KMS-11 (cell line): ENCODE data around the gene NYNRIN.
A peak's percentile ranks its signal among the peaks of the same experiment; 100 is the strongest.

ENCODE experiments used
- H2AFZ ChIP-seq: fragments of 200-600 bp; sonication (generic); 2 replicates; pipeline ENCODE4 v1.6.1; 2016; ENCODE audit warnings: antibody characterized with exemption, mixed run types, low read depth
- H3K27ac ChIP-seq: fragments of 200-600 bp; sonication (generic); 2 replicates; pipeline ENCODE4 v1.6.1; 2016; ENCODE audit warnings: mild to moderate bottlenecking, mixed run types
- H3K27me3 ChIP-seq: fragments of 200-600 bp; sonication (generic); 2 replicates; pipeline ENCODE4 v1.6.1; 2017; ENCODE audit warnings: mild to moderate bottlenecking, low read depth, mixed run types, moderate library complexity; ENCODE audit not compliant: insufficient read depth
- H3K36me3 ChIP-seq: fragments of 200-600 bp; sonication (generic); 2 replicates; pipeline ENCODE4 v1.6.1; 2017; ENCODE audit warnings: mild to moderate bottlenecking, mixed run types; ENCODE audit not compliant: insufficient read depth
- H3K4me1 ChIP-seq: fragments of 200-600 bp; sonication (generic); 2 replicates; pipeline ENCODE4 v1.6.1; 2016; ENCODE audit warnings: mild to moderate bottlenecking, low read depth, mixed run types; ENCODE audit not compliant: poor library complexity, severe bottlenecking
- H3K4me2 ChIP-seq: fragments of 200-600 bp; sonication (generic); 2 replicates; pipeline ENCODE4 v1.7.0; 2016; ENCODE audit warnings: mild to moderate bottlenecking, mixed run types
- H3K4me3 ChIP-seq: fragments of 200-600 bp; sonication (generic); IDR thresholded peaks from 2 replicates; pipeline ENCODE4 v1.6.1; 2017; ENCODE audit warnings: low read depth, low read length, mixed read lengths; ENCODE audit not compliant: insufficient read depth
- H3K79me2 ChIP-seq: fragments of 200-600 bp; sonication (generic); 2 replicates; pipeline ENCODE4 v1.6.1; 2016; ENCODE audit warnings: low read depth, mixed run types; ENCODE audit not compliant: insufficient read depth
- H3K9ac ChIP-seq: fragments of 200-600 bp; sonication (generic); 2 replicates; pipeline ENCODE4 v1.6.1; 2016; ENCODE audit warnings: mild to moderate bottlenecking, mixed run types
- H4K20me1 ChIP-seq: fragments of 200-600 bp; sonication (generic); 2 replicates; pipeline ENCODE4 v1.6.1; 2016; ENCODE audit warnings: mild to moderate bottlenecking, mixed run types; ENCODE audit not compliant: insufficient read depth
- CTCF ChIP-seq: fragments of 200-600 bp; sonication (generic); conservative IDR thresholded peaks from 2 replicates; pipeline ENCODE4 v1.6.1; 2017; ENCODE audit warnings: low read depth, mild to moderate bottlenecking, antibody characterized with exemption, low read length, moderate library complexity, mixed read lengths

The NYNRIN gene

GRCh38 chr14:24409192-24409591, 10.4 kb downstream of the NYNRIN start:
- TF ChIP-seq CTCF = no peak
- Histone ChIP-seq H3K4me3 (no peak overlapping the region), H3K36me3 (no peaks in the 10 kb centered on the region), H2AFZ (no peak overlapping the region), H3K4me2 (no peak overlapping the region), H3K79me2 (no peaks in the 10 kb centered on the region), H3K27ac (no peak overlapping the region), H3K27me3 (no peaks in the 10 kb centered on the region), H3K9ac (no peak overlapping the region), H3K4me1 (no peaks in the 10 kb centered on the region), H4K20me1 (no peaks in the 10 kb centered on the region)

DNA sequence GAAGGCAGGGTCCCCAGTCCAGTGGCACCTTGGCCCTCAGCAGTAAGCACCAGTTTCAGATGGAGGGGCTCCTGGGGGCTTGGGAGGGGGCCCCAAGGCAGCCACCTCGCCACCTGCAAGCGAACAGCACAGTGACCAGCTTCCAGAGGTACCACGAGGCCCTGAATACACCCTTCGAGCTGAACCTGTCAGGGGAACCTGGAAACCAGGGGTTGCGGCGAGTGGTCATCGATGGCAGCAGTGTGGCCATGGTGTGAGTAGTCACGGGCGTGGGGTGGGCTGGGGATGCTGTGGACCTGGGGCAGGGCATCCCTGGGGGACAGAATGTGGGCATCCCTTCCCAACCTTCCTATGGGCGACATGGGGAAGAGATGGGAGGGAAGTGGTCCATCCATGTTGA, 11.2 kb downstream of the NYNRIN start:
- no peak overlapping the region for H3K9ac ChIP-seq
- no peak overlapping the region for H2AFZ ChIP-seq
- H3K27ac ChIP-seq = no peak overlapping the region
- no peak overlapping the region for H3K4me3 ChIP-seq
- H3K27me3 ChIP-seq = no peaks in the 10 kb centered on the region
- H3K4me1 ChIP-seq = no peaks in the 10 kb centered on the region
- no peaks in the 10 kb centered on the region for H3K79me2 ChIP-seq
- no peaks in the 10 kb centered on the region for H4K20me1 ChIP-seq
- no peak overlapping the region for H3K4me2 ChIP-seq
- no peaks in the 10 kb centered on the region for H3K36me3 ChIP-seq
- TF ChIP-seq CTCF = no peak

DNA sequence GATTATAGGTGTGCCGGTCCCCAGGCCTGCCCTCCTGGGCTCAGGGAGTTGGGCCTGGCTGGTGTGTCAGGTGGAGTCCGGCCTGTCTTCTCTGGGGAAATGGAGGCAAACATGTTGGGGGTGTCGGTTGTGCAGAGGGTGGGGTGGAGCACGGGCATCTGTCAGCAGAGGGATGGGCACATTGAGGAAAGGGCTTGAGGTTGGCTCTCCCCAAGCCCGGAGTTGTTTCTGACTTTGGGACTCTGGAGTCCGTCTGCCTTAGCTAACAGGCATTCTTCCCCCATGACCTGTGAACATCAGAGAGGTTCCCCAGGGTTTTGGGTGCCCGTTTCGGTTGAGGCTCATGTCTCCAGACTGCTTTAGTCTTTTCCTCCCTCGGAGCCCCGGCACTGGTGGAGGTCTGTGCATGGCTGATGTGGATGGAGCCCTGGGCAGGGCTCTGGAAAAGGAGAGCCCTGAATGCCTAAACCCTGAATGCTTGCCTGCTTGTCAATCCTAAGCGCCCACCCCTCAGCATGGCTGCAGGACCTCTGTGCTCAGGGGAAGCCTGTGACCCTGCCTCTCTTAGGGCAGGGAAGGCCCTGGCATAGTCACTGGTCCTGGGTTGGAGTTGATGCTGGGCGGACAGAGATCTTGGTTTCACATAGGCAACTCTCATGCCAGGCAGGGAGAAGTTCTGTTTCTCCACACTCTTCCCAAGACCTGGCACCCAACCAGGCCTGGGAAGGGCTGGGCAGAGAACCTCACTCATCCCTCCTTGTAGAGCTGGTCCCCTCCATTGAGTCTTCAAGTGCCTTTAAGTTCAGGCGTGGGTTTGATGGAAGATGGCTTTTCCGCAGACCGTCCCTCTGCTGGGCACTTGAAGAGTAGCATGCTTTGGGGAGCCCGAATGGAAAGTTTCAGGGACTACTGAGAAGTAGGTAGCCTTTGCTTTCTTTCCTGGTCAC, 12.9 kb downstream of the NYNRIN start:
- peak; percentile 55 for TF ChIP-seq CTCF
- Histone ChIP-seq H3K4me2 (no peak overlapping the region), H3K4me1 (no peaks in the 10 kb centered on the region), H3K36me3 (no peaks in the 10 kb centered on the region), H4K20me1 (no peaks in the 10 kb centered on the region), H3K79me2 (no peaks in the 10 kb centered on the region), H2AFZ (no peak overlapping the region), H3K9ac (no peak overlapping the region), H3K27ac (no peak overlapping the region), H3K4me3 (no peak overlapping the region), H3K27me3 (no peaks in the 10 kb centered on the region)

- Histone ChIP-seq H3K27me3 (no peaks in the 10 kb centered on the region), H2AFZ (no peak overlapping the region), H3K9ac (no peak overlapping the region), H3K79me2 (no peaks in the 10 kb centered on the region), H4K20me1 (no peaks in the 10 kb centered on the region), H3K36me3 (no peaks in the 10 kb centered on the region), H3K4me3 (no peak overlapping the region), H3K4me2 (no peak overlapping the region), H3K4me1 (no peaks in the 10 kb centered on the region), H3K27ac (no peak overlapping the region)
- no peak for TF ChIP-seq CTCF
These were observed 15.3 kb downstream of the NYNRIN start for GRCh38 chr14:24414077-24414476.
